GM12874 (cell line): Measurements from ENCODE around the gene ABCC6.

ENCODE experiments used
- CTCF ChIP-seq: IDR thresholded peaks from 2 replicates; pipeline ENCODE4 v1.5.1; 2011; ENCODE audit warnings: low read depth, mild to moderate bottlenecking, control low read depth, low read length, moderate library complexity; ENCODE audit not compliant: insufficient read depth

The ABCC6 gene

GRCh38 chr16:16167927-16168326 is 55.4 kb downstream of the ABCC6 start:
- TF ChIP-seq CTCF: no peak

- TF ChIP-seq CTCF: no peak
Observed at GRCh38 chr16:16166949-16167348, 56.3 kb downstream of the ABCC6 start.

- no peak for TF ChIP-seq CTCF
Observed at GRCh38 chr16:16166085-16166484, 57.2 kb downstream of the ABCC6 start.

GRCh38 chr16:16164243-16164642 is 59.1 kb downstream of the ABCC6 start:
- no peak for TF ChIP-seq CTCF

- TF ChIP-seq CTCF: no peak
Observed at GRCh38 chr16:16163571-16163970, 59.7 kb downstream of the ABCC6 start.

- TF ChIP-seq CTCF: no peak
Observed at GRCh38 chr16:16163109-16163508, 60.2 kb downstream of the ABCC6 start.

GRCh38 chr16:16162591-16162990 is 60.7 kb downstream of the ABCC6 start:
- no peak for TF ChIP-seq CTCF

GRCh38 chr16:16161319-16161718 is 62.0 kb downstream of the ABCC6 start:
- TF ChIP-seq CTCF: no peak
